Activated CD4-positive, CD25-positive, alpha-beta regulatory T cell (primary cell): ENCODE measurements around the gene CERS5.

Experiments used
- DNase-seq, 4 experiments: peaks; one replicate each; lab custom pipeline; 2025; lab: John Stamatoyannopoulos, UW

The CERS5 gene, protein sequence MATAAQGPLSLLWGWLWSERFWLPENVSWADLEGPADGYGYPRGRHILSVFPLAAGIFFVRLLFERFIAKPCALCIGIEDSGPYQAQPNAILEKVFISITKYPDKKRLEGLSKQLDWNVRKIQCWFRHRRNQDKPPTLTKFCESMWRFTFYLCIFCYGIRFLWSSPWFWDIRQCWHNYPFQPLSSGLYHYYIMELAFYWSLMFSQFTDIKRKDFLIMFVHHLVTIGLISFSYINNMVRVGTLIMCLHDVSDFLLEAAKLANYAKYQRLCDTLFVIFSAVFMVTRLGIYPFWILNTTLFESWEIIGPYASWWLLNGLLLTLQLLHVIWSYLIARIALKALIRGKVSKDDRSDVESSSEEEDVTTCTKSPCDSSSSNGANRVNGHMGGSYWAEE

DNA sequence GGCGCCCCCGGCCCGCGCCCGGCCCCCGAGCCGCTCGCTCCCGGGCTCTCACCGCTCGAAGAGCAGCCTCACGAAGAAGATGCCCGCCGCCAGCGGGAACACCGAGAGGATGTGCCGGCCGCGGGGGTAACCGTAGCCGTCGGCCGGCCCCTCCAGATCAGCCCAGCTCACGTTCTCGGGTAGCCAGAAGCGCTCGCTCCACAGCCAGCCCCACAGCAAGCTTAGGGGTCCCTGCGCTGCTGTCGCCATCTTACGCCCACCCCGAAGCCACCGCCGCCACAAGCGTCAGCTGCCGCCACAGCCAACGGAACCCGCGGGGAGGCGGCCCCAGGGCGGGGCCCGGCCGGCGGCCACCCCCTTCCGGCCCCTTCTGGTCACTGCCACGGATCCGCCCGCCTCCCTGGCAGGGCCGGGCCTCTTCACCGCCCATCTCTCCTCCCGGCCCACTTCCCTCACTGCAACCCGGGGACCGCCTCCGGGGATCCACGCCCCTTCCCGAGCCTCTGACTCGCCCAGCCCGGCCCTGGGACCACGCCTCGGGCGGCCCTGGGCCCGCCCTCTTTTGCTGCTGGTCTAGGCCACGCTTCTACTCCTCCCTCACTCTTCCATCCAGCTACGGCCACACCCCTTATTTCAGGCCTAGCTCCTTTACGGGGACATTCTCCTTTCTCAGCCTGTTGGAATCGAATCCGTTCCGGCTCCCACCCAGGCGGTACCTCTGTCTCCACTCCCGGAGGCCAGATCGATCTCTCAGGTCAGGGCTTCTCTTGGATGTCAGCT is at the start of gene CERS5:
Gene CERS5, minus strand, starts transcription at position 321 of the 780 bp plus-strand sequence. Its CDS starts 72 bp downstream, at position 249.
- peak; percentile 91 to 94 (median 92) for DNase-seq

DNA sequence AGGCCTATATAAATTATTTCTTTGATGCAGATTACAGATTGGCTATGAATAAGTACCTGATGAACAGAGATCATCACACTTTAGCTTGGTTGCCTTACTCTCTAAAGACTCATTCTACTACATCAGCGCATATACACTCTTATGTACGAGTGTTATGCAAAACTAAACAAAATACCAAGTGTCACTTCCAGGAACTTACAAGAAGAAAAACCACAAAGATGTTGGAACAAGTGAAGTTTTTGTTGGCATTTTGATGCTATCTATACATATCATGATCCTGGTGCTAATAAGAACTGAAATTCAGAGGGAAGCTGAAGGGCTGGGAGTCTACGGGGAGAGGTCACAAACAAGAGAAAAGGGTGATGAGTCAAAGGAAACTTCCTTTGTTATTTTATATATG is 47.9 kb upstream of the CERS5 start:
- DNase-seq = no peak

DNA sequence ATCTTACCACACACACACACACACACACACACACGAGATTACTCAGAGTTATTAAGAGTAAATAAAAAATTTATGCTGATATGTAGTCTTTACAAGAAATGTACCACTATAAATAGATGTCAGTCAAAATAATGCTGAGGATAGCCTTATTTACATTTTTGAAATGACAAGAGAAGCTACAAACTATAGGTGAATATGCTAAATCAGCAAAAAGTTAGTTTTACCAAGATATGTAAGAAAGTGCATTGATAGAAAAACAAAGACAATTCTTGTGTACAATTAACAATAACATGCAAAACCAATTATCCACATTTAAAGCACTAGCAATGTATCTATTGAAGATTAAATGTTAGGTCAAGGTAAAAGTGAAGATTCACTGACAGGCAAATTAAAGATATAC is 46.8 kb upstream of the CERS5 start:
- no peak for DNase-seq

DNA sequence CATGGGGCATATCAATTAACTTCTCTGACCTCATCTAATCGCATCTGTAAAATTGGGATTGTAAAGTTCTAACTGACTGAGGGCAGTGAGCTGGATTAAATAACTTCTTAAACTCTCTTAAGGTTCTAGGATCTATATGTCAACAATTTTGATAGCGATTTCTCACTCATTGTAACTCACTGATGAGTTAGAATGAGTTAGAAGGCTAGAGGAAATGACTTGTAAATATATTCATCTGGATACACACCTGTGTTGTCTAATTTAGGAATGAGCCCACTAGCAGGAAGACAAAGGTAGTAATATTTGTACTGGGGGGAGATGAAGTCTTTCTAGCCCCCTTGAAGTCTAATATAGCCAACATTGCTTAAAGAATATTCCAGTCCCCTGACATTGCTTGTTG is 46.3 kb upstream of the CERS5 start:
- DNase-seq = no peak

DNA sequence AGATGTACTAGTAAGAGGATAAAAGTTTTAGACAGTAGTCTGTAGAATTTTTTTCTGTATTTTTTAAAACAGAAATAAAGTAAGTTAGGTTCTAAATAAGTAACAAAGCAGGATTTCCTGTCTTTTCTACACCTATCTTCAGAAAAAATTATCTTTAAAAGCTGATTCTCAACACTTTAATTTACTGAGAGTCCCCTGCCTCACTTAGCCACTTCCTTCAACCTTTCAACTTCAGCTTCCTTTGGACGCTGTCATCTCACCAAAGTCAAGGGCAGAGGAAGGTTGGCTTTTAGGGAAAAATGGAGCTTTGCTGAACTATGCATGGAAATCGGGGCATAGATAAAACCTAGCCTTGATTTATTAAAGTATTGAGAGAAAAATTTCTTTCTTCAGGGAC is 44.9 kb upstream of the CERS5 start:
- DNase-seq = no peak

DNA sequence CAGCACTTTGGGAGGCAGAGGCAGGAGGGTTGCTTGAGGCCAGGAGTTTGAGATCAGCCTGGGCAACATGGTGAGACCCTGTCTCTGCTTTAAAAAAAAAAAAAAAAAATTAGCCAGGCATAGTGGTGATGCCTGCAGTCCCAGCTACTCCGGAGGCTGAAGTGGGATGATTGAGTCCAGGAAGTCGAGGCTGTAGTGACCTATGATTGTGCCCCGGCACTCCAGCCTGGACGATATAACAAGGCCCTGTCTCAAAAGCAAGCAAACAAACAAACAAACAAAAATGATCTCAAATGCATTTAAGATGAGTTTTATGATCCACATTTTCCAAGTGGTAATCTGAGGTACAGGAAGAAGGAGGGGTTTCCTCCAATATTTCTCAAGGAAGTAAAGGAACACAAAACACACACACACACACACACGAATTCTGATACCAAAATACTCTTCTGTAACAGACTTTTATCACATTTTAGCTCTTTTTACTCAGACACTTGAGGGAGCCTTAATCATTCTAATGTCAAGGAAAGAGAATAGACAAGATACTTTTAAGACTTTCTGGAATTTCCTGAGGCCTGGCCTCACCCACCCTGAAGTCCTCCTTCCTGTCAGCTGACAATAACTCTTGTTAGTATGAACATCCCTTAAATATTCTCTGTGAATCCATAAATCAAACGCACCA is 44.4 kb upstream of the CERS5 start:
- no peak for DNase-seq

DNA sequence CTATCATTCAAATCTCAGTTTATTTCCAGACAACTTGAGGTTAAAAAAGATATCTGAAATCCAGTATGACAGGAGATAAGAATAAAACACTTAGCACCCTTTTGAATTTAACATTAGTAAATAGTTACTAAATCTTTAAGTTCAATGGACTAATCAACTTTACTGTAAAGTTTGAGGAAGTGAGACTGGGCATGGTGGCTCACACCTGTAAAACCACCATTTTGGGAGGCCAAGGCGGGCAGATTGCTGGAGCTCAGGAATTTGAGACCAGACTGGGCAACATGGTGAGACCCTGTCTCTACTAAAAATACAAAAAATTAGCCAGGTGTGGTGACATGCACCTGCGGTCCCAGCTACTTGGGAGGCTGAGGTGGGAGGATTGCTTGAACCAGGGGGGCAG is 40.3 kb upstream of the CERS5 start:
- DNase-seq = no peak

DNA sequence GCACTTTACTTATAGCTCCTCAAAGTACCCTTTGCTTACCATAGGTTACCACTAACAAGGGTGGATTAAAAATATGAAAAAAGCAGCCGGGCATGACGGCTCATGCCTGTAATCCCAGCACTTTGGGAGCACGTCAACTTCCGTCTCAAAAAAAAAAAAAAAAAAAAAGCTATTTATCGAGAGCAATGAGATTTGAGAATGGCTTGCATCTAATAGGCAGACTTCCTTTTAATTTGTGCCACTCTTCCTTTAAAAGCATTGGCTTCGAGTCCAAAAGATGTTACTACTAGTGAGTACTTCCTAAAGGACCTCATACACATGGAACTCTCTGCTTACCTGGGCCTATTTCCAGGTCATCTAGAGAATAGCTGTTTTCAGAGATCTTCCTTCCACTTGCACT is 38.5 kb upstream of the CERS5 start:
- no peak for DNase-seq

DNA sequence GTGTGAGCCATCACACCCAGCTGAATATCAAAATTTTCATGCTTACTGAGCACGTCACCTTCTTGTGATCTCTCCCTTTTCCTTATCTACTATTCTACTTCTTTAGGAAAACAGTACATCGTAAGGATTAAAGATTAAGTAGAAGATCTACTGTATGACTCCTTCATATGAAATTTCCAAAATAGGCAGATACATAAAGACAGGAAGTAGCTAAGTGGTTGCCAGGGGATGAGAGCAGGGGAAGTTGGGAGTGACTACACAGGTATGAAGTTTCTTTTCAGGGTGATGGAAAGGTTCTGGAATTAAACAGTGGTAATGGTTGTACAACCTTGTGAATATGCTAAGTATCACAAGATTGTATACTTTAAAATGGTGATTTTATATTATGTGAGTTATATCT is 36.5 kb upstream of the CERS5 start:
- no peak for DNase-seq

DNA sequence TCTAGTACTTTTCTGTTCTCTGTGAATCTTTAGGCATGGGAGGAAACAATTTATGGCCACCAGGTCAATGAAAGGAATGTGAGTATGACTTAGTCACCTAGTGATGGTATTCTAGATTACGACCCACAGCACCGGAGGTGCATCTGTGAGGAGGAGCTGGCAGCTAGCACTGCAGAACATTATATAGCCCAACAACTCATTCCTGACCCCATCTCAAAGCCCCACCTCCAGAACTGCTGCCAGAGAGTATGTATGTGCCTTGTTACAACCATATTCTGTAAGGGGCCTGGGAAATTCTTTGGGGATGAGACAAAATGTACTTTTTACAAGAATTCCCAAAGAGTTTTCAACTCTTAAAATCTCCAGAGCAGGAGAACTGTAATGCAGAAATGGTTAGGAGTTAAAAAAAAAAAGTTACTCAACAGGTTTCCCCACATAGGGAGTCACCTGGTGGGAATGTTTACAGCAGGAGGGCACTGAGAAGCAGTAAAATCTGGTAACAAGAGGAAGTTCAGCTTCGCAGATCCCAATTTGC is 34.9 kb upstream of the CERS5 start:
- no peak for DNase-seq

DNA sequence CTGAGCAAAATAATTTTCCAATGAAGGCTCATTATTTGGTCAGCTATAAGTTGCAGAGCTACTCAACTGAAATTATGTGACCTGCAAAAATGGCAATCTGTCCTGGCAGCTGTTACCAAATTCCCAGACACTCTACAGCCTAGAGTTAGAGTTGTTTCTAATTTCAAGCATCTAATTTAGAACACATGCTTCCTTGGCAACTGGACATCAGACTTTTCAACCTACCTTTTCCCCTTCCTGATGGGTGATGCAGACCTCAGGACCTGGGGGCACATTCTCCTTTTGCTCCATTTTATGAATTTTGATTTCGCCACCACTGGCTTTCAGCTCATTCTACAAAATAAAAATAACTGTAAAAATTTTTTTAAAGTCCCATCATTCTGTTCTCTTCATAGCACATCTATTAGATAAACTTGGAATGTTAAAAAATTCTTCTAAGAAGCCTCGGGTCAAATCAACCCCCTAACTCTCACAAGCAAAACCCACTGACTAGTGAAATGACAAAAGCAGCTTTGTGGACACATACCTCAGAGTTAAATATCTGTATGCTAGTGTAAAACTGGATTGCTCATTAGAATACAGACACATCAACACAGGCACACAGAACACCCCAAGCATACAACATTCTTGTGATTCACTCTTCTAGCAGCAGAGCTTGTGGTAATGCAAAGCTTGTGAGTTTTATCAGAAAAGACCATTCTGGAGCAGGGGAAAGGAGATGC is 33.5 kb upstream of the CERS5 start:
- DNase-seq = no peak

DNA sequence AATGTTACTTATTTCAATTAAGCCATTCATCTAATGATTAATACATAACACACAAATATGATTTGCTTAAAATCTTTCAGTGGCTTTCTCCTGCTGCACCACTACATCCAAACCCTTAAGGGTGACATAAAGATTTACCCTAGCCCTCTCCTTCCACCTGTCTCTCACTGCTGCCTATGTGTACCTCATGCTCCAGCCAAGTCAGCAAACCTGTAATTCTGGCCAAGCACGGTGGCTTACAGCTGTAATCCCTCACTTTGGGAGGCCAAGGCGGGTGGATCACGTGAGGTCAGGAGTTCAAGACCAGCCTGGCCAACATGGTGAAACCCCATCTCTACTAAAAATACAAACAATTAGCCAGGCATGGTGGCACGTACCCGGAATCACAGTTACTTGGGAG is 31.7 kb upstream of the CERS5 start:
- no peak for DNase-seq

DNA sequence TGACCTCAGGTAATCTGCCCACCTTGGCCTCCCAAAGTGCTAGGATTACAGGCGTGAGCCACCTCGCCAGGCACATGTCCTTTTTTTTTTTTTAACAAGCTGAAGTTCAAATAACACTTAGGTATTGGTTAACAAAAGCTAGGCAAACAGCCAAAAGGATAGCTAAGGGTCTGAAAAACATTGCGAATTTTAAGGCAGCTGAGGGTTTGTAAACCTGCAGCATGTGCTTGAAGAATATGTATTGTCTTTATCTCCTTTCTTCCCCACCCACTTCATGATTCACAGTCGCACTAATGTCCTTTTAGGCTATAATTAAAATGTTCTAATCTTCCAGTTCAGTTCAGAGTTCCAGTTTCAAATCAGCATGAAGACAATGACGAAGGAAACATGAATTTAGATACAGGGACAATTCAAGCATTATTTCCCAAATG is 30.1 kb upstream of the CERS5 start:
- DNase-seq = no peak

DNA sequence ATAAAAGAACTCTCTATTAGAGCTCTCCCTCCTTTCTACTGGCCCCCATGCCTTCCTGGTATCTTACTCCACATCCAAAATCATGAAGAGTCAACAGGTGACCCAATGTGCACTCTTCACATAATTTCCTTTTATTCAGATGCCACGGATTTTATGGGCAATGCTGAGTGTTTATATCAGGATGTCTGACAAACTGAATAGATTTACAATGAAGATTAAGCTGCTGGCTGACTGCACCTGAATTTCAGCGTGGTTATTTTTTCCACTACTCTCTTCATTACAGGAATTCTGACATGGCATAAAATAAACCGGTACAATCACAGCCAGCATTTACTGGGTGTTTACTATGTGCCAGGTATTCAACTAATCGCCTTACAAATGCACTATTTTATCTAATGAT is 29.4 kb upstream of the CERS5 start:
- no peak for DNase-seq

DNA sequence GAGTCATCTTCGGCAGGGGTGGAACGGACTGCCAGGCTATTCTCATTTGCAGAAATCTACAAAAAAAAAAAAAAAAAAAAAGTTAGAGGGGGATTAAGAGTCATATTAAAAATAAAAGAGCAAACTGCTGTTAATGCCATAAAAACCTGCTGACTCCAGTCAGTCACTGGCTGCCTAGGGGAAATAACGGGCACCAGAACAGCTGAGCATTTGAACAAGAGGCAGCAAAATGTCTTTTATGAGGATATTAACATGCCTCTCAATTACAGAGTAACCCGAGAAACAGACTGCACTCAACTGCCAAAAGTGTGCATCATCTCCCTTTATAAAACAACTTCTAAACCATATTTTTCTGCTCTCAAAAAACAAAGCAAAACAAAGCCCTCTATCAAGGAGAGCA is 28.7 kb upstream of the CERS5 start:
- no peak for DNase-seq

DNA sequence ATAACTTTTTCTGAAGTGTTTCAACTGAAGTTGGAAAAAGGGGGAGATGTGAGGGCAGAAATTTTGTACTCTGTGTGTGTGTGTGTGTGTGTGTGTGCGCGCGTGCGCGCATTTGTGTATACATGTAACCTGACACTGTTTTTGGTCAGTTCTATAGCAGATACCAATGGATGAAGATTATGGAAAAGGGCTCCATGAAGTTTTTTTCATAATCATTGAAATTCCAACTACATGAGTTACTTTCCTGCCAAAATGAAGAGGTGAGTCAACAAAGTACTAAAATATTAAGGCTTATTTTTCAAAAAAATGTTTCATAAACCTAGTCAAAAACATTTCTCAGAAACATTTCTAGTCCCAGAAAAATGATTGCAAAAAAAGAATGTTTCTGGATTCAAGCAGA is 25.7 kb upstream of the CERS5 start:
- no peak for DNase-seq

DNA sequence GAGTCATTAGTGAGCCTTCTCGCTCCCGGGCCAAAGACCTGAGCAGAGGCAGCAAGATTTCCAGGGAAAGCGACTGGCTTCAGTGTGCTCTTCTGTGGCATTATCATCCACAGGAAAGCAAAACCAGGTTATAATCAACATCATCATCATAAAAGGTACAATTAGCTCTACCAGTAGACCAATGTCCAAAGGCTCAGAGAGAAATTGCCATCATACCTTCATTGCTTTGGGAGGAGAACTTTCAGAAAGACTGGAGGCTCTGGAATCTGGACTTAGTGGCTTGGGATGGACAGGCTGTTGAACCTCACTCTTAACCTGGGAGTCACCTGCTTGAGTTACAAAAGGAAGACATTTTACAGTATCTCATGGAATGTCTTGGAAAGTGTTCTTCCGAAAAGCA is 25.1 kb upstream of the CERS5 start:
- DNase-seq = no peak

DNA sequence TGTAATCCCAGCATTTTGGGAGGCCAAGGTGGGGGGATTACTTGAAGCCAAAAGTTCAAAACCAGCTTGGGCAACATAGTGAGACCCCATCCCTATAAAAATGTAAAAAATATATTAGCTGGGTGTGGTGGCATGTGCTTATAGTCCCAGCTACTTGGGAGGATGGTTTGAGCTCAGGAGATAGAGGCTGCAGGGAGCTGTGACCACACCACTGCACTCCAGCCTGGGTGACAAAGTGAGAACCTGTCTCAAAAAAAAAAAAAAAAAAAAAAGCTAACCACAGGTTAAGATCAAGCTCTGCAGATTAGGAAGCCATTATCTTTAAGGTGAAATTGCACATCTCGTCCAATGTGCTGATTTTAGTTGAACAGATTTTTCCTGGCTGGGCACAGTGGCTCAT is 23.7 kb upstream of the CERS5 start:
- no peak for DNase-seq

DNA sequence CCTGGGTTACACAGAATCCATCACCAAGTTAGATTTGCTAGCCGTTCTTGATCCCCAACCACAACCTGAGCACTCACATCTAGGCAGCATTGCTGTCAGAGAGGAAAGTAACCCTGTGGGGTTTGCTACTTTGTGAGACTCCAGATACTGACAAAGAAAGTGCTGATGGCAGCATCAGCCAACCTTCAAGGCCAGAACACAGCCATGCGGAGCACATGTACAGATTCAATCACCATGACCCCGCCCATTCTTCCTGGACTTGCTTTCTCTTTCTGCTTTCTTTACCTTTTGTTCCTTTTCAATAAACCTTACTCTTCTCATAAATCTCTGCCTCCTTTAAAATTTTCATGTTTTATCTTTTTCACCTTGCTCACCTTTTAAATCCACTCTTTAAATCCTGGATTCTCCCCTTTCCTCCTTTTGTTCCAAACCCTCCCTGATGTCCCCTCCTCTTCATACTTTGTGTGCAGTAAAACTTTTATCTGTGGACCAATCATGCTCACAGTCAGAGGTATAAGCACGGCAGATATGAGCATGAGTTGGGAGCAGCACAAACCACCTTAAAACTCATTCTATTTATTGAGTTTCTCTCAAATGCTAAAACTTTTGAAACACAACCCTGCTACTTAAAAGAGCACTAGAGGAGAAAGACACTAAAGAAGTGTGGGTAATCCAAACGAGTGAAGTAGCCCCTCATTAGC is 21.9 kb upstream of the CERS5 start:
- DNase-seq = peak in 1 of 4 experiments; percentile 6

DNA sequence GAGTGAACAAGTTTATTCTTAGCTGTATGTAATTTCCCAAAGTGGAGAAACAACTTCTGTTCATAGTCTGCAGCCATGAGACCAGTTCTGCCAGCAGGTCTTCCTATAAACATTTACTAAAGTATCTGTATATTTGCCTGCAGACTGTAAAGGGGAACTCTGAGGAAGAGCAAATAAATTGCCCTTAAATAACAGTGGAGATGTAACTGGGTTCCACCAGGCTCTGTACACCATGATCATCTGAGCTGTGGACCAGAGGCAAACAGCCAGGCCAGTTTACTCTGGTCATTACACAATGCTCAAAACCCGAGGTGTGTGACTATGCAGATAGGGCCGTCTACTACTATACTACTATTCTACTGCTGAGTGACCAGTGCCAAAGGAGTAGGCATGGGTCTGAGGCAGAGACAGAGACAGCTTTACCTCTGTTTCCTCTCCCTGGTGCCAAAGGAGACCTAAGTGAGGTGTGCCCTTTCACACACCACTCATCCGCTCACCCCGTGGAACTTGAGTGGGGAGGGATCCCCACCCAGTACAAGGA is 21.1 kb upstream of the CERS5 start:
- DNase-seq = no peak
